HEK293T (cell line): ENCODE results near the gene CUZD1.
"Not testable (repeated sequence)": the region's sequence is repeated elsewhere in the genome, so short reads cannot be mapped to it uniquely, and the experiment has no call there.

Source experiments
- ARNT ChIP-seq: fragments of 450-650 bp; IDR thresholded peaks from 2 replicates; pipeline ENCODE4 v1.6.1; 2017; ENCODE audit warnings: mild to moderate bottlenecking
- HDGF ChIP-seq: fragments of 450-650 bp; IDR thresholded peaks from 2 replicates; pipeline ENCODE4 v1.6.1; 2017; ENCODE audit warnings: antibody characterized with exemption, borderline replicate concordance
- SP1 ChIP-seq: fragments of 450-650 bp; IDR thresholded peaks from 2 replicates; pipeline ENCODE4 v1.6.1; 2017
- ZNF384 ChIP-seq: fragments of 450-650 bp; IDR thresholded peaks from 2 replicates; pipeline ENCODE4 v1.6.1; 2016
- TF ChIP-seq, protein P1 (sequence below): fragments of 450-650 bp; IDR thresholded peaks from 2 replicates; pipeline ENCODE4 v1.6.1; 2016

- TF ChIP-seq, protein P1, sequence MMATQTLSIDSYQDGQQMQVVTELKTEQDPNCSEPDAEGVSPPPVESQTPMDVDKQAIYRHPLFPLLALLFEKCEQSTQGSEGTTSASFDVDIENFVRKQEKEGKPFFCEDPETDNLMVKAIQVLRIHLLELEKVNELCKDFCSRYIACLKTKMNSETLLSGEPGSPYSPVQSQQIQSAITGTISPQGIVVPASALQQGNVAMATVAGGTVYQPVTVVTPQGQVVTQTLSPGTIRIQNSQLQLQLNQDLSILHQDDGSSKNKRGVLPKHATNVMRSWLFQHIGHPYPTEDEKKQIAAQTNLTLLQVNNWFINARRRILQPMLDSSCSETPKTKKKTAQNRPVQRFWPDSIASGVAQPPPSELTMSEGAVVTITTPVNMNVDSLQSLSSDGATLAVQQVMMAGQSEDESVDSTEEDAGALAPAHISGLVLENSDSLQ: not testable (repeated sequence)
- TF ChIP-seq HDGF, ZNF384, ARNT, SP1: not testable (repeated sequence)
Observed at GRCh38 chr10:122866757-122867482, 21.3 kb upstream of the CUZD1 start.
